ENCODE data around the gene ASAP2.

The ASAP2 gene

GRCh38 chr2:9234680-9235146 lies 28.1 kb downstream of the ASAP2 start:
- Histone ChIP-seq H3K4me3 (ENCODE audit: low read length in 2 of 2) (no peak overlapping the region), H3K27ac (ENCODE audit: low read length) (peak overlapping the region; percentile 6), H3K4me1 (ENCODE audit: control insufficient read depth, insufficient read depth, low read length) (peaks cover 70% of the 10 kb centered on the region), H3K27me3 (ENCODE audit: control insufficient read depth in 1 of 2, insufficient read depth in 2 of 2, low read length in 2 of 2) (no peaks in the 10 kb centered on the region), H3K36me3 (ENCODE audit: control insufficient read depth in 2 of 2, insufficient read depth in 2 of 2, low read length in 2 of 2) (no peaks in the 10 kb centered on the region), H3K9ac (ENCODE audit: low read length in 2 of 2) (no peak overlapping the region), H3K9me3 (ENCODE audit: control insufficient read depth in 2 of 2, low read length in 2 of 2) (no peaks in the 10 kb centered on the region)

GRCh38 chr2:9235147-9236044 lies 28.8 kb downstream of the ASAP2 start:
- no peaks in the 10 kb centered on the region for H3K36me3 ChIP-seq (ENCODE audit: control insufficient read depth in 2 of 2, insufficient read depth in 2 of 2, low read length in 2 of 2)
- H3K27ac ChIP-seq (ENCODE audit: low read length): peak overlapping the region; percentile 37
- H3K4me3 ChIP-seq (ENCODE audit: low read length in 2 of 2): peak overlapping the region in 1 of 2 donors; percentile 35
- H3K27me3 ChIP-seq (ENCODE audit: control insufficient read depth in 1 of 2, insufficient read depth in 2 of 2, low read length in 2 of 2): no peaks in the 10 kb centered on the region
- H3K9me3 ChIP-seq (ENCODE audit: control insufficient read depth in 2 of 2, low read length in 2 of 2): no peaks in the 10 kb centered on the region
- H3K9ac ChIP-seq (ENCODE audit: low read length in 2 of 2): no peak overlapping the region
- H3K4me1 ChIP-seq (ENCODE audit: control insufficient read depth, insufficient read depth, low read length): peaks cover 64% of the 10 kb centered on the region

GRCh38 chr2:9236045-9236344 lies 29.4 kb downstream of the ASAP2 start:
- Histone ChIP-seq H3K4me1 (ENCODE audit: control insufficient read depth, insufficient read depth, low read length) (peaks cover 58% of the 10 kb centered on the region), H3K27ac (ENCODE audit: low read length) (peak overlapping the region; percentile 37), H3K36me3 (ENCODE audit: control insufficient read depth in 2 of 2, insufficient read depth in 2 of 2, low read length in 2 of 2) (no peaks in the 10 kb centered on the region), H3K9ac (ENCODE audit: low read length in 2 of 2) (no peak overlapping the region), H3K27me3 (ENCODE audit: control insufficient read depth in 1 of 2, insufficient read depth in 2 of 2, low read length in 2 of 2) (no peaks in the 10 kb centered on the region), H3K4me3 (ENCODE audit: low read length in 2 of 2) (no peak overlapping the region), H3K9me3 (ENCODE audit: control insufficient read depth in 2 of 2, low read length in 2 of 2) (no peaks in the 10 kb centered on the region)

GRCh38 chr2:9236867-9237266 lies 30.3 kb downstream of the ASAP2 start:
- no peaks in the 10 kb centered on the region for H3K27me3 ChIP-seq (ENCODE audit: control insufficient read depth in 1 of 2, insufficient read depth in 2 of 2, low read length in 2 of 2)
- H3K36me3 ChIP-seq (ENCODE audit: control insufficient read depth in 2 of 2, insufficient read depth in 2 of 2, low read length in 2 of 2): no peaks in the 10 kb centered on the region
- no peaks in the 10 kb centered on the region for H3K9me3 ChIP-seq (ENCODE audit: control insufficient read depth in 2 of 2, low read length in 2 of 2)
- peaks cover 52% of the 10 kb centered on the region for H3K4me1 ChIP-seq (ENCODE audit: control insufficient read depth, insufficient read depth, low read length)
- no peak overlapping the region for H3K9ac ChIP-seq (ENCODE audit: low read length in 2 of 2)
- H3K4me3 ChIP-seq (ENCODE audit: low read length in 2 of 2): no peak overlapping the region
- H3K27ac ChIP-seq (ENCODE audit: low read length): no peak overlapping the region

DNA sequence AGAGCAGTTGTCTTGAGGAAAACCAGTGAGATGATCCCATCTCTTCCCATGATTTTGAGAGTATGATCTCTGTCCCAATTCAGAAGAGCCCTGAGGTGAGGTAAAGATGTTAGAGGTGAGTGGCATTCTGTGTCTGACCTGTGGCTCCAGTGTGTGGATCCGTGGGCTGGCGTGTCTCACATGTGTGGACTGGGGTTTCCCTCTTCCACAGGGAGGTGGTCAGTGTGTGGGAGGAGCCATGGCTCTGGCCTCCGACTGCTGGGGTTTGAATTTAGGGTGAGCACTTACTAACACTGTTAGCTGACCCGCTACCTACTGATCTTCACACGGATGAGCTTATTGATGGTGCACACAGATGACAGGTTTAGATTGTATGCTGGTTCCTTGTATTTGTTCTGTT lies 31.2 kb downstream of the ASAP2 start:
- H3K27me3 ChIP-seq (ENCODE audit: control insufficient read depth in 1 of 2, insufficient read depth in 2 of 2, low read length in 2 of 2): no peaks in the 10 kb centered on the region
- no peaks in the 10 kb centered on the region for H3K36me3 ChIP-seq (ENCODE audit: control insufficient read depth in 2 of 2, insufficient read depth in 2 of 2, low read length in 2 of 2)
- peaks cover 45% of the 10 kb centered on the region for H3K4me1 ChIP-seq (ENCODE audit: control insufficient read depth, insufficient read depth, low read length)
- H3K9ac ChIP-seq (ENCODE audit: low read length in 2 of 2): no peak overlapping the region
- H3K9me3 ChIP-seq (ENCODE audit: control insufficient read depth in 2 of 2, low read length in 2 of 2): no peaks in the 10 kb centered on the region
- H3K27ac ChIP-seq (ENCODE audit: low read length): no peak overlapping the region
- no peak overlapping the region for H3K4me3 ChIP-seq (ENCODE audit: low read length in 2 of 2)

DNA sequence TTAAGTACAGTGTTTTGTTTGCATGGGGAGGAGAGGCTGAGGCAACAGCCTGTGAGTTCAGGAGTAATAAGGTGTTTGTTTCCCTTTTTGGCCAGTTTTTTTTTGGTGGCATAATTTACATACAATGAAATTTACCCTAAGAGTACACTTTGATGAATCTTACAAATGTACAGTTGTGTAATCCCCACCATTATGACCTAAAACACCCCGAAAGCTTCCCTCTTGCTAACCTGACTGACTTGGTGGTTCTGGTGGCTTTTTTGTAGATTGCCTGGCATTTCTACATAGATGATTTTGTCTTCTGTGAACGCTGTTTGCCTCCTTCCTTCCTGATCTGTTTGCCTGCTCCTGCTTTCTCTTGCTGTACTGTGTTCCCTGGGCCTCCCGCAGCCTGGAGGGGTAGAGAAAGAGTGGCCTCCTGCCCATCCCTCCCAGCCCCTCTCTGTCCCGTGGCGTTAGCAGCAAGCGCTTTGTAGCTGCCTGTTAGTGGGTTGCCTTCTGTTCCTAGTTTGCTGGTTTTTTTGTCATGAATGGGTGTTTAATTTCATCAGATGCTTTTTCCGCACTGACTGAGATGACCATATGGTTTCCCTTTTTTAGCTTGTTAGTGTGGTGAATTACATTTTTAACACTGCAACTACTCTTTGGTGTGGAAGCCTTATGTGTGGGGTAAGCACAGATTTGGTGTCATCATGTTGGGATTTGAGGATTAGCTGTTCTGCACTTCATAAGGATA lies 32.1 kb downstream of the ASAP2 start:
- Histone ChIP-seq H3K27me3 (ENCODE audit: control insufficient read depth in 1 of 2, insufficient read depth in 2 of 2, low read length in 2 of 2) (no peaks in the 10 kb centered on the region), H3K36me3 (ENCODE audit: control insufficient read depth in 2 of 2, insufficient read depth in 2 of 2, low read length in 2 of 2) (no peaks in the 10 kb centered on the region), H3K9ac (ENCODE audit: low read length in 2 of 2) (no peak overlapping the region), H3K9me3 (ENCODE audit: control insufficient read depth in 2 of 2, low read length in 2 of 2) (no peaks in the 10 kb centered on the region), H3K4me1 (ENCODE audit: control insufficient read depth, insufficient read depth, low read length) (peaks cover 43% of the 10 kb centered on the region), H3K27ac (ENCODE audit: low read length) (no peak overlapping the region), H3K4me3 (ENCODE audit: low read length in 2 of 2) (no peak overlapping the region)

DNA sequence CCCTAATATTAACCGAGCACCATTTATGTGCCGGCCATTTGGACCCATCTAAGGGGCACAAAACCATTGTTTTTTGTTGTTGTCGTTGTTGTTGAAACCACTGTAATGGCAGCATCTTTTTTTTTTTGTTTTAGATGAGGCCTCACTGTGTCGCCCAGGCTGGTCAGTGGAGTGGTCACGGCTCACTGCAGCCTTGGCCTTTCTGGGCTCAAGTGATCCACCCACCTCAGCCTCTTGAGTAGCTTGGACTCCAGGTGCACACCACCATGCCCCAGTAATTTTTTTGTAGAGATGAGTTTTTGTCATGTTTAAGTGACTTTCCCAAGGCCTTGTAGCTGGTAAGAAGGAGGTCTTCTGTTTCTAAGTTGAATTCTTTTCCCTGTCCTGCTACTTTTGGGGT lies 33.0 kb downstream of the ASAP2 start:
- Histone ChIP-seq H3K27me3 (ENCODE audit: control insufficient read depth in 1 of 2, insufficient read depth in 2 of 2, low read length in 2 of 2) (no peaks in the 10 kb centered on the region), H3K9ac (ENCODE audit: low read length in 2 of 2) (no peak overlapping the region), H3K36me3 (ENCODE audit: control insufficient read depth in 2 of 2, insufficient read depth in 2 of 2, low read length in 2 of 2) (no peaks in the 10 kb centered on the region), H3K27ac (ENCODE audit: low read length) (no peak overlapping the region), H3K4me1 (ENCODE audit: control insufficient read depth, insufficient read depth, low read length) (peaks cover 38% of the 10 kb centered on the region), H3K9me3 (ENCODE audit: control insufficient read depth in 2 of 2, low read length in 2 of 2) (no peaks in the 10 kb centered on the region), H3K4me3 (ENCODE audit: low read length in 2 of 2) (no peak overlapping the region)

GRCh38 chr2:9240745-9241144 lies 34.1 kb downstream of the ASAP2 start:
- Histone ChIP-seq H3K36me3 (ENCODE audit: control insufficient read depth in 2 of 2, insufficient read depth in 2 of 2, low read length in 2 of 2) (no peaks in the 10 kb centered on the region), H3K4me1 (ENCODE audit: control insufficient read depth, insufficient read depth, low read length) (peaks cover 27% of the 10 kb centered on the region), H3K27ac (ENCODE audit: low read length) (no peak overlapping the region), H3K9me3 (ENCODE audit: control insufficient read depth in 2 of 2, low read length in 2 of 2) (no peaks in the 10 kb centered on the region), H3K9ac (ENCODE audit: low read length in 2 of 2) (no peak overlapping the region), H3K4me3 (ENCODE audit: low read length in 2 of 2) (no peak overlapping the region), H3K27me3 (ENCODE audit: control insufficient read depth in 1 of 2, insufficient read depth in 2 of 2, low read length in 2 of 2) (no peaks in the 10 kb centered on the region)

DNA sequence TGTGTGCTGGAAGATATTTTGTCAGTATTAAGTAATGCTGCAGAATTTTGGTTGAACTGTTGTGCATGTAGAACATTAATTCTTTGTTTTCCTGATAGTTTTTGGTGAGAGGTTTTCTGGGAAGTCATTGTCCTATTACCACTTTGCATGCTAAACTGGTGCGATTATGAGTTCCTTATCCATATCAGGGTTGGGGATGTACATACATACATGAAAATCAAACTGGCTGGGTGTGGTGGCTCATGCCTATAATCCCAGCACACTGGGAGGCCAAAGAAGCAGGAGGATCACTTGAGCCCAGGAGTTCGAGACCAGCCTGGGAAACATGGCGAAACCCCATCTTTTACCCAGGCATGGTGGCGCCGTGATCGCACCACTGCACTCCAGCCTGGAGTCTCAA lies 34.6 kb downstream of the ASAP2 start:
- H3K27ac ChIP-seq (ENCODE audit: low read length): no peak overlapping the region
- no peak overlapping the region for H3K9ac ChIP-seq (ENCODE audit: low read length in 2 of 2)
- H3K9me3 ChIP-seq (ENCODE audit: control insufficient read depth in 2 of 2, low read length in 2 of 2): no peaks in the 10 kb centered on the region
- H3K36me3 ChIP-seq (ENCODE audit: control insufficient read depth in 2 of 2, insufficient read depth in 2 of 2, low read length in 2 of 2): no peaks in the 10 kb centered on the region
- H3K4me1 ChIP-seq (ENCODE audit: control insufficient read depth, insufficient read depth, low read length): peaks cover 26% of the 10 kb centered on the region
- H3K4me3 ChIP-seq (ENCODE audit: low read length in 2 of 2): no peak overlapping the region
- no peaks in the 10 kb centered on the region for H3K27me3 ChIP-seq (ENCODE audit: control insufficient read depth in 1 of 2, insufficient read depth in 2 of 2, low read length in 2 of 2)

DNA sequence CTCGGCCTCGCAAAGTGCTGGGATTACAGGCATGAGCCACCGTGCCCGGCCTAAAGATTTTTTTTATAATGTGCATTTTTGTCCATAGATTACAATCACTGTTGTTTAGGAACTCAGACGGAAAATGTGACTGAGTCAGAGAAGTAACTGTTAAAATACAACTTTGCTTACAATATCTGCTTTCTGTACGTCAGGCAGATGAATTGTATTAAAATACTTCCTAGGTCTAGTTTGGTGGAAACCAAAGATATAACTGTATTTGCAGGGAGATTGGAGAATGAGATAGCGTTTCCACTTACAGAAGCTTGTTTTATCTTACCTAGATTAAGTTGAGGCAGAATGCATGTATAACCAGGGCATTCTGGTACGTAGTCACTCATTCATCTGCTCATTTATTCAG lies 36.7 kb downstream of the ASAP2 start:
- Histone ChIP-seq H3K9ac (ENCODE audit: low read length in 2 of 2) (no peak overlapping the region), H3K27ac (ENCODE audit: low read length) (no peak overlapping the region), H3K4me1 (ENCODE audit: control insufficient read depth, insufficient read depth, low read length) (peaks cover 23% of the 10 kb centered on the region), H3K9me3 (ENCODE audit: control insufficient read depth in 2 of 2, low read length in 2 of 2) (no peaks in the 10 kb centered on the region), H3K4me3 (ENCODE audit: low read length in 2 of 2) (no peak overlapping the region), H3K36me3 (ENCODE audit: control insufficient read depth in 2 of 2, insufficient read depth in 2 of 2, low read length in 2 of 2) (no peaks in the 10 kb centered on the region), H3K27me3 (ENCODE audit: control insufficient read depth in 1 of 2, insufficient read depth in 2 of 2, low read length in 2 of 2) (no peaks in the 10 kb centered on the region)

All from stomach smooth muscle (tissue), 2 donors.